Gastrocnemius medialis (tissue), 4 donors: ENCODE results near the gene CHDH. TPM values are rescaled to one million over a fixed set of nuclear protein-coding genes. Genes with fewer than 3 reads are reported as not detected.

ENCODE experiments used
- ATAC-seq, 2 donors: fragments of 150-250 bp; one replicate each; pipeline ENCODE4 v1.9.1; 2016
- DNase-seq, 2 donors: peaks; one replicate each; pipeline ENCODE4 v3.0.0-alpha.2; 2019
- H3K27ac ChIP-seq, 4 donors: fragments of 200-600 bp; sonication (generic); 1 replicate in 1 of 4; 2 replicates in 3 of 4; pipeline ENCODE4 v1.5.1; 2016 to 2018; ENCODE audit warnings: mild to moderate bottlenecking in 2 of 4, moderate library complexity in 1 of 4
- H3K27me3 ChIP-seq, 3 donors: fragments of 200-600 bp; sonication (generic) in 2 of 3; 1 replicate in 1 of 3; 2 replicates in 2 of 3; pipeline versions ENCODE4 v1.5.1 to v1.6.0; 2016 to 2019; ENCODE audit warnings: mild to moderate bottlenecking in 1 of 3, moderate library complexity in 1 of 3
- H3K36me3 ChIP-seq, 2 donors: fragments of 200-600 bp; sonication (generic) in 1 of 2; one replicate each; pipeline ENCODE4 v1.5.1; 2017 to 2018
- H3K4me1 ChIP-seq, 2 donors: fragments of 200-600 bp; sonication (generic) in 1 of 2; one replicate each; pipeline ENCODE4 v1.5.1; 2016 to 2017; ENCODE audit warnings: mild to moderate bottlenecking in 2 of 2
- H3K4me3 ChIP-seq, 4 donors: fragments of 200-600 bp; sonication (generic) in 3 of 4; 1 replicate in 1 of 4; 2 replicates in 3 of 4; pipeline ENCODE4 v1.5.1; 2016 to 2019; ENCODE audit warnings: mild to moderate bottlenecking in 2 of 4
- H3K9me3 ChIP-seq, 3 donors: fragments of 200-600 bp; sonication (generic) in 2 of 3; 1 replicate in 1 of 3; 2 replicates in 2 of 3; pipeline ENCODE4 v1.5.1; 2016 to 2019
- CTCF ChIP-seq, 5 experiments: fragments of 450-650 bp in 3 of 5; fragments of 200-600 bp in 2 of 5; sonication (generic) in 2 of 5; IDR thresholded peaks in 4 of 5; conservative IDR thresholded peaks in 1 of 5; 1 replicate in 4 of 5; 2 replicates in 1 of 5; pipeline ENCODE4 v1.5.1; 2016 to 2019; ENCODE audit warnings: antibody characterized with exemption in 5 of 5, mild to moderate bottlenecking in 3 of 5, moderate library complexity in 3 of 5
- POLR2A ChIP-seq, 2 donors: fragments of 450-650 bp; IDR thresholded peaks; one replicate each; pipeline ENCODE4 v1.6.1; 2017; ENCODE audit warnings: antibody characterized with exemption in 2 of 2, mild to moderate bottlenecking in 2 of 2, moderate library complexity in 2 of 2
- in situ Hi-C, 4 donors: fragments of 200-750 bp; cut with MboI; loops; one replicate each; pipeline versions ENCODE4 v1.15.0 to v1.8.0; 2017; ENCODE audit warnings: low sequenced_read_pairs in 4 of 4
- intact Hi-C: fragments of 100-400 bp; cut with DNase I; formaldehyde crosslinking; loops from one replicate; pipeline ENCODE4 v1.15.1; 2023; ENCODE audit warnings: low total_unique reads
- total RNA-seq, 4 donors: library from RNA; depleted of rRNA; stranded (reverse); fragments of >200 nt; gene quantifications; one replicate each; pipeline versions ENCODE4 v1.1.0 to v1.2.3, GENCODE V29; 2016

CHDH gene
- total RNA-seq, 4 donors from 2014 or later: 3.1 to 6.5 (median 3.6) TPM

DNA sequence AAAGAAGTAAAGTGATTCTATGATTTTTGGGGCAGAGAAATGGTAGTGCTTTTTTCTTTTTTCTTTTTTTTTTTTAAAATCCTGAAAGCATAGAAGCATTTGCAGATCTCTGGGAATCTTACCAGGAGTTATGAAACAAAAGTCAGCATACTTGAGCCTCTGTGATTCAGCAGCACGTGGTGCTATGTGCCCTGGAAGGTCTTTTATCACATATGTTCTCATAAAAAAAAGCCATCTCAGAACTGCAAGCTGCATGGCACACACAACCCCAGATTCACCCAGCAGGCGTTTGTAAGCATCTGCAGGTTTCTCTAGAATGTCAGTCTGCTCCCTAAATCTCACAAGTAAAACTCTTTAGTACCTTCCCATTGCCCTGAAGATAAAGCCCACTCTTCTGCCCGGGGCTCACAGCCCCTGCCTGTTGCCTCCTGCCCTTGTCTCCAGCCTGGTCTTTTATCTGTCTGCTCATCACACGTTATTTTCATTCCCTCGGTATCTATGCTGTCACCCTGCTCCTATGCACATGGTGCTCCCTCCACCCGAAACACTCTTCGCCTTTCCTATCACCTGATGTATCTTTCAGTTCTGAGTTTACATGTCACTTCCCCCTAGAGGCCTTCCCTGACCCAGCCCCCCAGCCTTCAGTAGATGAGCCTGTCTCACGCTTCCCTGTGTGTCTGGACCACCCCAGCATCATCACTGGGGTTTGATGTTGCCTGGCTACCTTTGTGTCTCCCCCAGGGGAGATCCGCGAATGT, 72.4 kb downstream of the CHDH start:
- H3K27ac ChIP-seq: no peak overlapping the region
- in situ Hi-C loops: no loop called here
- TF ChIP-seq POLR2A (IDR thresholded peaks at IDR 0.05) (no peak), CTCF (IDR thresholded peaks at IDR 0.05 in 4 of 5, conservative IDR thresholded peaks at IDR 0.05 in 1 of 5) (no peak)

DNA sequence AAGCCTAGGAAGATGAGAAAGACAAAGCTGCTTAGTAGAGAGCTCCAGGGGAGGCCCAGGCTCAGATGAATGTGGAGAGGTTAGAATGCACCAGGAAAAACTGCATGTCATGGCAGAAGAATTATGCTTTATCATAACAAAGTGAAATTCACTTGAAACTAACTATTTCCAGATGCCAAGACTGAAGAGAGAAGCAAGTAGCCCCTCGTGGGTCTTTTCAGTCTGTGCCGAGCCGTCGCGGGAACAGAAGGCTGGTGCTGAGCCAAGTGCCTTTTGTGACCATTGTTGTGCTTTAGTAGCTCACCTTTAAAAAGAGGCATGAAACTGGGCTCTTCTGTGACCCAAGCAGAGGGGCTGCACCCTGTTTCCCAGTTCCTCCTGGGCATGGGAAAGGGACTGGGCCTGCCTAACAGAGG, 73.2 kb downstream of the CHDH start:
- Histone ChIP-seq H3K4me1 (no peaks in the 10 kb centered on the region), H3K27me3 (peaks cover 0 to 6% (median 3%) of the 10 kb centered on the region in 3 donors), H3K4me3 (no peak overlapping the region), H3K36me3 (no peaks in the 10 kb centered on the region), H3K9me3 (no peaks in the 10 kb centered on the region), H3K27ac (no peak overlapping the region)
- ATAC-seq (no peak), DNase-seq (no peak)
- no peak for TF ChIP-seq POLR2A (IDR thresholded peaks at IDR 0.05)
- TF ChIP-seq CTCF (IDR thresholded peaks at IDR 0.05 in 4 of 5, conservative IDR thresholded peaks at IDR 0.05 in 1 of 5): no peak
- in situ Hi-C loops (no loop called here), intact Hi-C loops (no loop called here)

More for the DNA sequence above, 72.4 kb downstream of the CHDH start:
- Histone ChIP-seq H3K4me1 (no peaks in the 10 kb centered on the region), H3K27me3 (peaks cover 0 to 6% (median 3%) of the 10 kb centered on the region in 3 donors), H3K36me3 (no peaks in the 10 kb centered on the region), H3K4me3 (no peak overlapping the region), H3K9me3 (no peaks in the 10 kb centered on the region)
- ATAC-seq: no peak
- intact Hi-C loops: no loop called here
- DNase-seq: no peak

- Histone ChIP-seq H3K4me3 (no peak overlapping the region), H3K9me3 (no peaks in the 10 kb centered on the region), H3K4me1 (no peaks in the 10 kb centered on the region), H3K27me3 (peaks cover 0 to 6% (median 3%) of the 10 kb centered on the region in 3 donors), H3K27ac (no peak overlapping the region), H3K36me3 (no peaks in the 10 kb centered on the region)
- ATAC-seq: no peak
- DNase-seq: no peak
- no peak for TF ChIP-seq CTCF (IDR thresholded peaks at IDR 0.05 in 4 of 5, conservative IDR thresholded peaks at IDR 0.05 in 1 of 5)
- no peak for TF ChIP-seq POLR2A (IDR thresholded peaks at IDR 0.05)
- intact Hi-C loops: no loop called here
- in situ Hi-C loops: no loop called here
Measured at GRCh38 chr3:53772562-53772961, 73.7 kb downstream of the CHDH start.

GRCh38 chr3:53768478-53769459, 77.5 kb downstream of the CHDH start:
- in situ Hi-C loops (no loop called here), intact Hi-C loops (no loop called here)
- Histone ChIP-seq H3K36me3 (no peaks in the 10 kb centered on the region), H3K4me3 (no peak overlapping the region), H3K27ac (no peak overlapping the region), H3K4me1 (no peaks in the 10 kb centered on the region), H3K27me3 (peaks cover 0 to 6% (median 3%) of the 10 kb centered on the region in 3 donors), H3K9me3 (no peaks in the 10 kb centered on the region)
- ATAC-seq: no peak
- no peak for TF ChIP-seq CTCF (IDR thresholded peaks at IDR 0.05 in 4 of 5, conservative IDR thresholded peaks at IDR 0.05 in 1 of 5)
- TF ChIP-seq POLR2A (IDR thresholded peaks at IDR 0.05): no peak
- DNase-seq: no peak
